GM21381 (cell line): ENCODE results near the gene GPC3.
"Not testable (repeated sequence)": the region's sequence is repeated elsewhere in the genome, so short reads cannot be mapped to it uniquely, and the experiment has no call there.

ENCODE experiments used
- ATAC-seq: cut with Tn5 transposase; IDR thresholded peaks from one replicate; pipeline ENCODE4 v1.9.1; 2021; ENCODE audit warnings: mild to moderate bottlenecking, moderate library complexity; ENCODE audit not compliant: unreplicated experiment

GPC3 gene

DNA sequence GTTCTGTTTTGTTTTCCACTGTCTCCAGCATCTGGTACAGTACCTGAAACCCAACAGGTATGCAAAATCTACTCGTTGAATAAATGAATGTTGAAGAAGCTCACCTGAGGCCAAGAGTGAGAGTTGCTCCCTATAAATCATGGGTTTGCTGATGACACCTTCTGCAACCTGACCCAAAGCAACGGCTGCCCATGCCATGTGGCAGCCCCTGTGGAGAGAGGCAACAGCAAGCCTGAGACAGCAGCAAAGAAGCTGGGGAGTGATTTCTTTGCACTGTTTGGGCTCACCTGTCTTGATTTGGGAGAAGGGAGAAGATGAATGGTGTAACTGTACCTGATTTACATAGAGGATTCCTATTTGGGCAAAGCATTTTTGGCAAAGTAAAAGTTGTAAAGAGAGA lies 450.3 kb downstream of the GPC3 start:
- no peak for ATAC-seq

DNA sequence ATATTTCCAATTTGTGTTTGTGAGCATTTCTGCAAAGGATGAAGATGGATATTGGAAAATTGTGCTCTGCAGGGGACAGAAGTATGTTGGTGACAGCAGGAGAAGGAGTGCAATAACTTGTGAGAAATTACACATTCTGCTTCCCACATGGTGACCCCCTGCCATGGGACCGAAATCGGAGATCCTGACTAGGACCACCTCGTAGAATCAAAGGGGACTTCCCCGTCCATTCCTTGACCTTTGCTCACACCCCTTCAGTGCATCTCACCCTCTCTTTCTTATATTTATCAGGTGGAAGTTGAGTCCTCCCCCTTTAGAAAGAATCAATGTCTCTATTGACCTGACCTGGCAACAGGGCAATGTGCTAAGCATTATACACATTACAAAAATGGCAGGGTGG lies 451.2 kb downstream of the GPC3 start:
- ATAC-seq, result no peak

DNA sequence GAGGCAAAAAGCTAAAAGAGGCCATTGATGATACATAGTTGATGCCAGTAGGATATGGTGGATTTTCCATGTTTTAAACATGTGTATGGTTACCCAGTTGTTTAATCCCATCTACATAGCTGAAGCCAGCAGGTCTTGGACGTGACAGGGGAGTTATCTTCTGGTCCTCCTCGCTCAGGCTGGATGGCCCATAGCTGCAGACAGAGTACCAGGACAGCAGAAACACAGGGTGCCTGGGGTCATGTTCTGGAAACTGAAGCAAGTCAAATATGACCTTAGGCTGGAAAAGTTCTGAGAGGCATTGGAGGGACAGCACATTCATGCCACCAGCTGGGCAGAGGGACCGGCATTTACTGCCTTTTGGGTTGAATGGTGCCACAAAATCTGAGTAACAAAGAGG lies 452.1 kb downstream of the GPC3 start:
- ATAC-seq, result no peak

DNA sequence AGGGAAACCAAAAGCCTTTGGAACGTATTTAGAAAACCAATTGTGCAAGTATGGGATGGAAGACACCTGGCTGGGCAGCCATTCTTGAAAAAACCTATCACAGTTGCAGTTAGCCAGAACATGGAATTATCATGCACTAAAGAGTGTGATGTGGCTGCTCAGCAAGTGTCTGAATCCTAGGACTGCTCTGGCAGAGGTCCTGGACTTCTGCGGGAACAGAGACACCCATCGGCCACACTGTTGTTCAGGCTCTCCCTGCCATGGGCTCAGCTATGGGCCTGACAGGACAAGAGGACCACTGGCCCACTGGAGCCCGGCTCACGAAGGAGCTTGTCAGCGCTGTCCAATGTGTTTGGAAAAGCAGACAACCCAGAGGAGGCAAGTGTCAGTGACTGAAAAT lies 454.4 kb downstream of the GPC3 start:
- no peak for ATAC-seq

DNA sequence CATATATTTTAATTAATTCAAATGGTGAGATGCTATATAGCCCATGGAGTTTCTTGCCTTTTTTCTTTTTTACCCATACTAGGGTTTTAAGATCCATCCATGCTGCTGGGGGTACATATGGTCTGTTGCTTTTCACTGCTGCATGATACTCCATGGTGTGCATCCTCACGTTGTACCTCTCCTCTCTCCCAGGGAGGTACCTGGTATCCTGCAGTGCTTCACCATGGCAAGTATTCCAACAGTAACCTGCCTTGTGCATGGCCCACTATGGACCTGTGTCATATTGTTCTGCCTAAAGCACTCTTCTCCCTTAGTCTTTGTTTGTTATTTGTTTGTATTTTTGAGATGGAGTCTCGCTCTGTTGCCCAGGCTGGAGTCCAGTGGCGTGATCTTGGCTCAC lies 455.8 kb downstream of the GPC3 start:
- no peak for ATAC-seq

DNA sequence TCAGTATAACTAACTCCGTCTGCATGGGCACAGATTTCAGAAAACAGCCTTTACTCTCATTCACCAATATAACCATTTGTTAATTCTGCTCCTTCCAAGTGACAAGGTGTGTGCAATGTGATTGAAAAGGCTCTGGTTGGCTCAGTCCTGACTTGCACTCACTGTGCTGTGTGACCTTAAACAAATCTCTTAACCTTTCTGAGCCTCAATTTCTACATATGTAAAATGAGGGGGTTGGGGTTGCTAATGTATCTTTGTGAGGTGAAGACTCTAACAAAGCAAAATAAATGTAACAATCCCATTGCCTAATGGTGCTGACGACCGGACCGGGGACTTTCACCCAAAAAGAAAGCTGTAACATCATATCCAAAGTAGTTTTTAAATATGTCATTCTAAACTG lies 457.6 kb downstream of the GPC3 start:
- ATAC-seq, result no peak

DNA sequence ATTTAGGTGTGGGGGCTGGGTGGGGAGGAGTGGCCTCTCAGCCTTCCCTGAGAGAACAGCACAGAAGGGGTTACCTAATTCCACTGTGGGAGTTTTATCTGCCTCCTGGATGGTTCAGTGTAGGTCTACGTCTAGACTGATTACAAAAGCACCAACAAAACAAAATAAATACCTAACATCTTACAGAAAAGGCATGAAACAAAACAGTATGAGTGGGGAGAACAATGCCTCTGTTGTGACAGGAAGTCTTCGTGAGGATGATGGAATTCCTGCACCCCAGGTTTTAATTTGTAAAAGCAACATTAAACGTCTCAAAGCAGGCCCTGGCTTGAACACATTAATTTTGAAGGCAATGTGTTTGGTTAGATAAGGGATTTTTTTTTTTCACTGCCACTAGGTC lies 458.0 kb downstream of the GPC3 start:
- no peak for ATAC-seq

DNA sequence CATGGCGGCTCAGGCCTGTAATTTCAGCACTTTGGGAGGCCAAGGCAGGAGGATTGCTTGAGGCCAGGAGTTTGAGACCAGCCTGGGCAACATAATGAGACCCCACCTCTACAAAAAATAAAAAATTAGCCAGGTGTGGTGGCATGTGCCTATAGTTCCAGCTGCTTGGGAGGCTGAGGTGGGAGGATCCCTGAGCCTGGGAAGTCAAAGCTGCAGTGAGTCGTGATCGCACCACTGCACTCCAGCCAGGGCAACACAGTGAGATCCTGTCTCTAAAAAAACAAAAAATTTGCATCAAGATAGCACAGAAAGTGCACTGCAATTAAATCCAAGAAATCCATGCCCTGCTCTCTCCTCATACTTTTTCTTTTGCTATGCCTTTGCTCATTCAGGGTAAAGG lies 458.6 kb downstream of the GPC3 start:
- ATAC-seq, result not testable (repeated sequence)

DNA sequence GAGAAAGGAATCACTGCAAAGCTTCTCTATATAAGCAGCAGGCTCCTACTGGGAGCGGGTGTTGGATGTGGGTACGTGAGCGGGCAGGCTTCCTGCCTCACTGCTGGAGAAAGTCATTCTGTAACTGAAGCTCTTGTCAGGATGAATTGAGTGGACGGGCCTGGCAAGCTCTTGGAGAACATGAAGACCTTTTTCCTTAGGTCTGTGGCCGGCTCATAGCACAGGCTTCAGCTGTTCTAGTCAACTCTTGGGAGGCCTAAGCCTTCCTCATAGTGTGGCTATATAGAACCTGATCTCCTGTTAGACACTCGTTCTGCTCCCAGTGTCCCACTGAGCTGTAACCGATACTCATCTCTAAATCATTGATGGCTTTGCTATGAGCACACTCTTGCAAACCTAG lies 461.9 kb downstream of the GPC3 start:
- ATAC-seq, result no peak

DNA sequence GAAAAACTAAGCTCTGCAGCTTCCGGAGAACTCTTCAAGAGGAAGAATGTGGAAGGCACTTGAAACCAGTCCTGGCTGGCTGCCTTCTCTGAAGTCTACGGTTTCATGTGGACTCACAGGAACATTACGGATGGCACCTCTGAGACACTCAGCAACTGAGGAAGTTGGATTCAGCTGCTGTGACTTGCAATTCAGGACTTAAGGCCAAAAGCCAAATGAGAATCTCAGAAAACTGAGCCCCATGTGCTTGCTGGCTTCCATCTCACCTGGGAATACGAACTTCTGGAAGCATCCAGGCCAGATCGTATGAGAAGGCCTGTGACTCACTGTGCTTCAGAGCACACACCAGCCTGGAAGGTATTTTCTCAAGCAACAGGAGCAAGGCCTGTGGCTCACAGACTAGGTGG lies 462.3 kb downstream of the GPC3 start:
- no peak for ATAC-seq

DNA sequence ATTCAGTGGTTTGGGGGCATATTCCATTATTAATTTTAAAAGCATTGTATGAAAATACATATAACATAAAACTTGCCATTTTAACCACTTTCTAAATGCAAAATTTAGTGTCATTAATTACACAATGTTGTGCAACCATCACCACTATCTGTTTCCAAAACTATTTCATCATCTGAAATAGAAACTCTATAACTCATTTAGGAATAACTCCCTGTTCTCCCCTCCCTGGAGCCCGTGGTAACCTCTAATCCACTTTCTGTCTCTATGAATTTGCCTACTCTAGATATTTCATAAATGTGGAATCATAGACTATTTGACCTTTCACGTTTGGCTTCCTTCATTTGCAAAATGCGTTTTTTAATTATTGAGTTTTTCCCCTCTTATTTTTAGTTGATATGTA lies 468.7 kb downstream of the GPC3 start:
- no peak for ATAC-seq

DNA sequence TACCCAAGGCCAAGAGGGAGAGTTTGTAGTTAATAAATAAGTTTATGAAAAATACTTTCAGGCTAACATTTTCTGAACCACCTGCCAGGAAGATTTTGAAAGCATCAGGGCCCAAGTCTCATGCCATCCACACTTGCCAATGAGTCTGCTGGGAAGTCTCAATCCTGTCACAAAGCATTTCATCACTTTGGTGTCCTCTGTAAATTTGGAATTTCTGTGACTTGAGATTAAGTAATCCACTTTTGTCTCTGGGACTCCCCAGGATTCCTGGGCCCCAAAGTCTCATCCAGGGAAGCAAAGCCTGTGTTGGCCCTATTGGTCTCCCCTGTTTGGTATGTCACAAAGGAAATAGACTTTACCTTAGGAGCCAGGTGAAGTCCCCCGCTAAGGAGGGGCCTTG lies 470.9 kb downstream of the GPC3 start:
- no peak for ATAC-seq

DNA sequence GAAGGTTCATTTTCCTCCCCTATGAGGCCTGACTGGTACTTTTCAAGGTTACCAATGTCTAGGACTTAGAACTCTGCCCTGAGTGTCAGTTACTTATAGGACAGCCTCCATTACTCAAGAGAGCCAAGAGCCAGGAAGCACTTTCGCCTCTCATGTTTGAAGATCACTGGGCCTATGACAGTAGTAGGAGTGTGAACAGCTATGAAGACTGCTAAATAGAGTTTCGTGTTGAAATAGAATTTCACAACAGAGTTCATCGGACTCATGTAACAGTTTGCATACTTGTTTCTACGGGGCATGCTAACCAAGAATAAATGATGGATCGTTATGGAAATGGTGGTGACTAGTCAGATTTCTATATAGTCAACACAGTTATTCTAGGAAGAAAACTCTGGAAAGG lies 472.3 kb downstream of the GPC3 start:
- ATAC-seq, result no peak

DNA sequence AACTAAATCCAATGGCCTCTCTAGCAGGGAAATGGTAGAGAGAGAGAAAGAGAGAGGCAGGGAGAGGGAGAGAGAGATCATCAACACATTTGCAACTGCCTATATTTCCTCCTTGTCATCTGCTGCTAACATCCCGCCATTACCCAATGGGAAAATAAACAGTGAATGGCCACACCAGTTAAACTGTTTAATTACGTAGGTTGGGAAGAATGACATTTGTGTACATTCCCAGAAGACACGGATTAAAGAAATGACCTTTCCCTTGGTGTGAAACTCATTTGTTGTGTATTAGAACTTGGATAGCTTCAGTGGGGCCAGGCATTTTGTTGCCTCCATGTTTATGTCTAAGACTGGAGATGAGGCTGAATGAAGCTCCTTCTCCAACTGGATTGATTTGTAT lies 474.4 kb downstream of the GPC3 start:
- no peak for ATAC-seq

DNA sequence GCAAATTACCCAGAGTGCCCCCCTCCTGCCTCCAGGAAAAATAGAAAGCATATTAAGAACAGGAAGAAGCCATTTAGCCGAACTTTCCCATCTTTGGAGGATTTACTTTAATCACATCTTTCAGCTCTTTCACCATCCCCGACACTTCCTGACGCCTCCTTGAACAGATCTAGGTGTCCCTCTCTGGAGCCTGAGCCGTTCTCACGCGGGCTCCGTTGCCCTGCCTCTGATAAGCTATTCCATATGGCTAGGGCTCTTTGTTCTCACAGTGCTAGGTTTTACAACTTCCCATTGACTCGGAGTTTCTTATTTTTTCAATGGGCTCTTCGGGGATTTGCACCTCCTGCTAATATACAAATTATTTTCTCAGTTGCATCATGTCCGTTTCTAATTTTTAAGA lies 488.0 kb downstream of the GPC3 start:
- ATAC-seq, result no peak

DNA sequence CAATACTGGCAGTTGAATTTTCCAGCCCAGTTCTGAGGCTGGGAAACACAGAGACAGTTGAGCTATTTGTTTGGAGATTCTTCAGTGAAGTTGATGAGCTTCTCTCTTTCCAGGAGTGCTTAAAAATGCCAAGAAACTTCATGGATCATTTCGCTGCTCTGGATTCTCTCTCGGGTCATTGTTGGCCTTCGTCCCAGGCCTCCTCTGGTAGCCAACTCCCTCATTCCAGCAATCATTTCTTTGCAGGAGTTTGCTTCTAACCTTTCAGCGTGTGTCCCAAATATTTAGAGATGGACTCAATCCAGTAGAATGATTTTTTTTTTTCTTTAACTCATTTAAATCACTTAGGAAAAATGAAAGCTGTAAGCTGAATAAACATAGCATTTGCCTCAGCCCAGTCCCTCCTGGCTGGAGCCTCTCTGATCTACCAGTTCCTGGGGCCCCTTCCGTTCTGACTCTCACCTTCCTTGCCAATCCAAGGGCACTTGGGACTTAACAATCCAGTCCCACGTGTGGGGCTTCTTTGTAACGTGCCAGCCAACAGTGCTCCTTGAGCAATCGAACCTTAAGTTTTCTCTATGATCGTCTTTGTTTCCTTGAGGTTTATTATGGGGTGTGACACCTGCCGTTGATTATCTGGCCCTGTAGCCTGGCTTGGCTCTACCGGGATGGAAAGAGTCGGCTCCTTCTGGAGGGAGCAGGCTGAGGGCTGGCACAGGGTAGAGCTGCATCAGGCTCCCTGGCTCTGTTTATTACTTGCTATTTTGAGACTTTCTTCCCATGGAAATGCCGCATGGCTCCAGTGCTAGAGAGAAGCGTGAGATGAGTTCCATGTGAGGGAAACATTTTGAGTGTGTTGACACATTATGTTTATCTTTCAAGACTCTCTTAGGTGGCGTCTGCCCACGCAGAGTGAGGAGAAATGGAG lies 489.7 kb downstream of the GPC3 start:
- no peak for ATAC-seq

DNA sequence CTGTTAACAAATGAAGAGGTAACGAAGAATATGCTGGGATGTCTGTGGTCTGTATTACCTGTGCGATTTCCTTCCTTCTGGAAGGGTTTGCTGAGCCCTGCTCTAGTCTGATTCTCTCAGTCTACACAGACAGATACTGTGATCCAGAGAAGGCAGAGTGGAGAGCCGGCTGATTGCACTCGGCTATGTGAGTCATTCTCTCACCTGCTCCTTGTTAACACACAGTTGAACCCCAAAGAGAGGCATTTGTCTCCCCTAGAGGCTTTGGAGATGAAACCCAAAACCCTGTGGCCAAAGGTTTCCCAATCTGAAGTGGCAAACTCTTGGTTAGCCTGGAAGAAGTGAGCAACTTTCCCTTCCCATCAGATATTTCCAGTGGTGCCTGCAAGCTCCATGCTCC lies 492.0 kb downstream of the GPC3 start:
- ATAC-seq, result no peak

DNA sequence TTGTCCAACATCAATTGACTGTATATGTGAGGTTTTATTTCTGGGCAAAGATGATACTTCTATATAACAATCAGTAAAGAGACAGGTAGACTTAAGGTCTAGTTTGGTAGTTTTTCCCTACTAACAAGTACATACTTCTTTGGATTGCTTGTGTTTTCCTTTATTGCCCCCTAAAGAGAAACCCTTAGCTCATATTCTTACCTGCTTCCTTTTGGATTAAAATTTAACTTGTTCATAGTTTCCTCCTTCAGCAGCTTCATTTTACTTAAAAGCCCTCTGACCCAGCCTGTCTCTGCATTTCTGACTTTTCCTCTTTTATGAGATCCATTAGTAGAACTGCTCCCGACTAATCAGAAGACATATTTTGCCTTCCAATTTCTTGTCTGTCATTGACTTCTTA lies 494.4 kb downstream of the GPC3 start:
- no peak for ATAC-seq
